ENCODE measurements around the gene IQSEC2.
A peak's percentile ranks its signal among the peaks of the same experiment; 100 is the strongest.

The IQSEC2 gene

GRCh38 chrX:53281321-53281822, at the start of gene IQSEC2:
Gene IQSEC2 (minus strand): TSS chrX:53281584.
- H3K27me3 Mint-ChIP-seq: peaks cover 43% of the 10 kb centered on the region
- H3K36me3 Mint-ChIP-seq (ENCODE audit: low read depth): no peaks in the 10 kb centered on the region
- H3K27ac Mint-ChIP-seq: no peak within 1 kb of the TSS
- no peak for DNase-seq
- peaks cover 7% of the 10 kb centered on the region for H3K4me1 Mint-ChIP-seq (ENCODE audit: low read depth)
- no peak within 1 kb of the TSS for H3K4me3 Mint-ChIP-seq
- no peaks in the 10 kb centered on the region for H3K9me3 Mint-ChIP-seq

- H3K9me3 Mint-ChIP-seq: no peaks in the 10 kb centered on the region
- no peak overlapping the region for H3K4me3 Mint-ChIP-seq
- no peaks in the 10 kb centered on the region for H3K36me3 Mint-ChIP-seq (ENCODE audit: low read depth)
- no peak for DNase-seq
- no peak overlapping the region for H3K27ac Mint-ChIP-seq
- peaks cover 67% of the 10 kb centered on the region for H3K27me3 Mint-ChIP-seq
- no peaks in the 10 kb centered on the region for H3K4me1 Mint-ChIP-seq (ENCODE audit: low read depth)
Measured at GRCh38 chrX:53330331-53330730, 48.9 kb upstream of the IQSEC2 start.

- Mint-ChIP-seq H3K36me3 (ENCODE audit: low read depth) (no peaks in the 10 kb centered on the region), H3K27me3 (peaks cover 72% of the 10 kb centered on the region), H3K9me3 (no peaks in the 10 kb centered on the region)
Measured at GRCh38 chrX:53324803-53325202, 43.4 kb upstream of the IQSEC2 start.

GRCh38 chrX:53324085-53324484, 42.7 kb upstream of the IQSEC2 start:
- Mint-ChIP-seq H3K27me3 (peaks cover 79% of the 10 kb centered on the region), H3K4me3 (no peak overlapping the region), H3K36me3 (ENCODE audit: low read depth) (no peaks in the 10 kb centered on the region), H3K27ac (no peak overlapping the region), H3K9me3 (no peaks in the 10 kb centered on the region), H3K4me1 (ENCODE audit: low read depth) (peaks cover 12% of the 10 kb centered on the region)
- no peak for DNase-seq

More at GRCh38 chrX:53324803-53325202, 43.4 kb upstream of the IQSEC2 start:
- Mint-ChIP-seq H3K4me1 (ENCODE audit: low read depth) (peaks cover 8% of the 10 kb centered on the region), H3K4me3 (no peak overlapping the region), H3K27ac (no peak overlapping the region)
- DNase-seq: no peak

- peaks cover 12% of the 10 kb centered on the region for H3K4me1 Mint-ChIP-seq (ENCODE audit: low read depth)
- H3K36me3 Mint-ChIP-seq (ENCODE audit: low read depth): no peaks in the 10 kb centered on the region
- no peak overlapping the region for H3K4me3 Mint-ChIP-seq
- H3K27me3 Mint-ChIP-seq: peaks cover 88% of the 10 kb centered on the region
- no peaks in the 10 kb centered on the region for H3K9me3 Mint-ChIP-seq
- H3K27ac Mint-ChIP-seq: no peak overlapping the region
- DNase-seq: no peak
Measured at GRCh38 chrX:53323196-53323595, 41.8 kb upstream of the IQSEC2 start.

- H3K4me3 Mint-ChIP-seq: peak overlapping the region; percentile 45
- H3K27ac Mint-ChIP-seq: no peak overlapping the region
Measured at GRCh38 chrX:53321943-53322497, 40.6 kb upstream of the IQSEC2 start.

GRCh38 chrX:53321230-53321942, 40.0 kb upstream of the IQSEC2 start:
- peak overlapping the region; percentile 45 for H3K4me3 Mint-ChIP-seq
- no peaks in the 10 kb centered on the region for H3K36me3 Mint-ChIP-seq (ENCODE audit: low read depth)
- H3K9me3 Mint-ChIP-seq: no peaks in the 10 kb centered on the region
- H3K27ac Mint-ChIP-seq: no peak overlapping the region
- H3K4me1 Mint-ChIP-seq (ENCODE audit: low read depth): peaks cover 16% of the 10 kb centered on the region
- H3K27me3 Mint-ChIP-seq: peaks cover 85% of the 10 kb centered on the region
- peak; percentile 42 for DNase-seq

More at GRCh38 chrX:53321943-53322497, 40.6 kb upstream of the IQSEC2 start:
- Mint-ChIP-seq H3K27me3 (peaks cover 89% of the 10 kb centered on the region), H3K36me3 (ENCODE audit: low read depth) (no peaks in the 10 kb centered on the region), H3K4me1 (ENCODE audit: low read depth) (peaks cover 16% of the 10 kb centered on the region), H3K9me3 (no peaks in the 10 kb centered on the region)
- DNase-seq: no peak

- Mint-ChIP-seq H3K9me3 (no peaks in the 10 kb centered on the region), H3K4me1 (ENCODE audit: low read depth) (peaks cover 16% of the 10 kb centered on the region), H3K36me3 (ENCODE audit: low read depth) (no peaks in the 10 kb centered on the region), H3K27me3 (peaks cover 78% of the 10 kb centered on the region), H3K27ac (no peak overlapping the region), H3K4me3 (peak overlapping the region; percentile 45)
- DNase-seq: peak; percentile 34
Measured at GRCh38 chrX:53320543-53321229, 39.3 kb upstream of the IQSEC2 start.

- peaks cover 70% of the 10 kb centered on the region for H3K27me3 Mint-ChIP-seq
- peaks cover 16% of the 10 kb centered on the region for H3K4me1 Mint-ChIP-seq (ENCODE audit: low read depth)
- no peaks in the 10 kb centered on the region for H3K36me3 Mint-ChIP-seq (ENCODE audit: low read depth)
- peak; percentile 38 for DNase-seq
- no peaks in the 10 kb centered on the region for H3K9me3 Mint-ChIP-seq
- H3K4me3 Mint-ChIP-seq: peak overlapping the region; percentile 74
- H3K27ac Mint-ChIP-seq: peak overlapping the region; percentile 19
Measured at GRCh38 chrX:53319614-53320542, 38.5 kb upstream of the IQSEC2 start.

- no peak overlapping the region for H3K4me3 Mint-ChIP-seq
- H3K36me3 Mint-ChIP-seq (ENCODE audit: low read depth): no peaks in the 10 kb centered on the region
- no peaks in the 10 kb centered on the region for H3K9me3 Mint-ChIP-seq
- DNase-seq: no peak
- peaks cover 68% of the 10 kb centered on the region for H3K27me3 Mint-ChIP-seq
- peaks cover 16% of the 10 kb centered on the region for H3K4me1 Mint-ChIP-seq (ENCODE audit: low read depth)
- no peak overlapping the region for H3K27ac Mint-ChIP-seq
Measured at GRCh38 chrX:53318766-53319353, 37.5 kb upstream of the IQSEC2 start.

GRCh38 chrX:53317365-53318069, 36.1 kb upstream of the IQSEC2 start:
- peak; percentile 83 for DNase-seq
- Mint-ChIP-seq H3K9me3 (no peaks in the 10 kb centered on the region), H3K27me3 (peaks cover 58% of the 10 kb centered on the region), H3K27ac (no peak overlapping the region), H3K4me1 (ENCODE audit: low read depth) (peaks cover 19% of the 10 kb centered on the region), H3K36me3 (ENCODE audit: low read depth) (no peaks in the 10 kb centered on the region), H3K4me3 (no peak overlapping the region)

GRCh38 chrX:53316860-53317237, 35.5 kb upstream of the IQSEC2 start:
- H3K4me3 Mint-ChIP-seq: no peak overlapping the region
- H3K4me1 Mint-ChIP-seq (ENCODE audit: low read depth): peaks cover 18% of the 10 kb centered on the region
- no peaks in the 10 kb centered on the region for H3K9me3 Mint-ChIP-seq
- no peaks in the 10 kb centered on the region for H3K36me3 Mint-ChIP-seq (ENCODE audit: low read depth)
- DNase-seq: no peak
- H3K27ac Mint-ChIP-seq: no peak overlapping the region
- peaks cover 56% of the 10 kb centered on the region for H3K27me3 Mint-ChIP-seq

GRCh38 chrX:53316111-53316859, 34.9 kb upstream of the IQSEC2 start:
- Mint-ChIP-seq H3K4me1 (ENCODE audit: low read depth) (peaks cover 14% of the 10 kb centered on the region), H3K4me3 (no peak overlapping the region), H3K27ac (no peak overlapping the region), H3K36me3 (ENCODE audit: low read depth) (no peaks in the 10 kb centered on the region), H3K9me3 (no peaks in the 10 kb centered on the region), H3K27me3 (peaks cover 51% of the 10 kb centered on the region)
- no peak for DNase-seq

Measured in activated T-cell treated with anti-CD3 and anti-CD28 coated beads, Interleukin-2, amount 50 U/mL, for 24 hours (primary cell).